ENCODE results near the gene RETN.

RETN gene

GRCh38 chr19:7709932-7710460, 41.1 kb downstream of the RETN start:
- no peak for DNase-seq

DNA sequence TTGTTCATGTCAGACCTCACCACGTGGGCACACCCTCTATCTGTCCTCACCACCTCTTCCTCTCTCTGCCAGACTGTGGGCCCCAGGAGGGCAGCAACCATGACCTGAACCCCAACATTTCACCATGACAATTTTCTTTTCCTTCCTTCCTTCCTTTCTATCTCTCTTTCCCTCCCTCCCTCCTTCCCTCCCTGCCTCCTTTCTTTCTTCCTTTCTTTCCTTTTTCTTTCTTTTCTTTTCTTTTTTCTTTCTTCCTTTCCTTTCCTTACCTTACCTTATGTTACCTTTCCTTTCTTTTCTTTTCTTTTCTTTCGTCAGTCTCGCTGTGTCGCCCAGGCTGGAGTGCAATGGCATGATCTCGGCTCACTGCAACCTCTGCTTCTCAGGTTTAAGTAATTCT, 41.8 kb downstream of the RETN start:
- no peak for DNase-seq

DNA sequence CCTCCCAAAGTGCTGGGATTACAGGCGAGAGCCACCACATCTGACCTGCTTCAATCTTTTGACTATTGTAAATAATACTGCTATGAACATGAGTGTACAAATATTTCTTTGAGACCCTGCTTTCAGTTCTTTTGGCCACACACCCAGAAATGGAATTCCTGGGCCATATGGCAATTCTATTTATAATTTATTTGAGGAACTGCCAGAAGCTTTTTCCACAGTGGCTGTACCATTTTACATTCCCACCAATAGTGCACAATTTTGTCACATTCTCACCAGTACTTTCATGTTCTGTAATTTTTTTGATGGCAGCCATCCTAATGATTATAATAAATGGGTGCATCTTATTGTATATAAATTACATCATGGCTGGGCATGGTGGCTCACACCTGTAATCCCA, 46.8 kb downstream of the RETN start:
- DNase-seq: peak in 1 of 2 experiments; percentile 66

GRCh38 chr19:7716762-7717161, 47.9 kb downstream of the RETN start:
- no peak for DNase-seq

- DNase-seq: no peak
Observed at GRCh38 chr19:7718668-7719067, 49.8 kb downstream of the RETN start.

Data from cerebellar nuclear complex (tissue), 1 donor.